Stimulated activated naive CD8-positive, alpha-beta T cell treated with anti-CD3 and anti-CD28 coated beads, Interleukin-15, amount 100 ng/mL, for 72 hours (primary cell): Measurements from ENCODE around the gene PIBF1.
"Not testable (repeated sequence)": the region's sequence is repeated elsewhere in the genome, so short reads cannot be mapped to it uniquely, and the experiment has no call there.

Experiments
- ATAC-seq: fragments of 150-1000 bp; cut with Tn5 transposase; 2 replicates; pipeline ENCODE4 v1.10.0; 2021; ENCODE audit warnings: mild to moderate bottlenecking, moderate library complexity
- DNase-seq, 2 donors: peaks; one replicate each; pipeline ENCODE4 v3.0.0; 2021 to 2022
- H3K27ac Mint-ChIP-seq, 2 donors: one replicate each; pipeline ENCODE4 v1.8.0; 2022; ENCODE audit warnings: mild to moderate bottlenecking in 2 of 2, mixed read lengths in 2 of 2, moderate library complexity in 2 of 2
- H3K27me3 Mint-ChIP-seq: one replicate; pipeline ENCODE4 v1.8.0; 2022; ENCODE audit warnings: mixed read lengths
- H3K4me1 Mint-ChIP-seq: one replicate; pipeline ENCODE4 v1.8.0; 2022; ENCODE audit warnings: mild to moderate bottlenecking, mixed read lengths
- H3K4me3 Mint-ChIP-seq, 2 donors: one replicate each; pipeline ENCODE4 v1.8.0; 2022; ENCODE audit warnings: mild to moderate bottlenecking in 2 of 2, mixed read lengths in 2 of 2, moderate library complexity in 1 of 2
- H3K9me3 Mint-ChIP-seq, 2 donors: one replicate each; pipeline ENCODE4 v1.8.0; 2022; ENCODE audit warnings: mixed read lengths in 2 of 2

The PIBF1 gene

GRCh38 chr13:72864142-72865011 lies 82.4 kb downstream of the PIBF1 start:
- H3K4me3 Mint-ChIP-seq: no peak overlapping the region
- no peaks in the 10 kb centered on the region for H3K9me3 Mint-ChIP-seq
- H3K4me1 Mint-ChIP-seq: peaks cover 11% of the 10 kb centered on the region
- peak; percentile 66 for ATAC-seq
- no peaks in the 10 kb centered on the region for H3K27me3 Mint-ChIP-seq
- DNase-seq: no peak
- H3K27ac Mint-ChIP-seq: peak overlapping the region in 1 of 2 donors; percentile 72

GRCh38 chr13:72868229-72868628 lies 86.3 kb downstream of the PIBF1 start:
- Mint-ChIP-seq H3K27ac (no peak overlapping the region), H3K9me3 (no peaks in the 10 kb centered on the region), H3K4me3 (no peak overlapping the region), H3K27me3 (no peaks in the 10 kb centered on the region), H3K4me1 (peaks cover 11% of the 10 kb centered on the region)
- no peak for DNase-seq
- no peak for ATAC-seq

- H3K9me3 Mint-ChIP-seq: peaks cover 5% of the 10 kb centered on the region in 2 donors
- no peaks in the 10 kb centered on the region for H3K4me1 Mint-ChIP-seq
- H3K4me3 Mint-ChIP-seq: no peak overlapping the region
- no peaks in the 10 kb centered on the region for H3K27me3 Mint-ChIP-seq
- no peak for DNase-seq
- ATAC-seq: no peak
- H3K27ac Mint-ChIP-seq: no peak overlapping the region
Measured at GRCh38 chr13:72875233-72875632, 93.3 kb downstream of the PIBF1 start.

- H3K4me1 Mint-ChIP-seq: no peaks in the 10 kb centered on the region
- H3K4me3 Mint-ChIP-seq: no peak overlapping the region
- ATAC-seq: no peak
- no peak for DNase-seq
- no peaks in the 10 kb centered on the region for H3K27me3 Mint-ChIP-seq
- H3K9me3 Mint-ChIP-seq: peaks cover 0 to 7% of the 10 kb centered on the region in 2 donors
- no peak overlapping the region for H3K27ac Mint-ChIP-seq
Measured at GRCh38 chr13:72884101-72884500, 102.2 kb downstream of the PIBF1 start.

GRCh38 chr13:72886272-72887067 lies 104.5 kb downstream of the PIBF1 start:
- H3K27me3 Mint-ChIP-seq: no peaks in the 10 kb centered on the region
- H3K27ac Mint-ChIP-seq: no peak overlapping the region
- no peak overlapping the region for H3K4me3 Mint-ChIP-seq
- ATAC-seq: no peak
- H3K4me1 Mint-ChIP-seq: no peaks in the 10 kb centered on the region
- H3K9me3 Mint-ChIP-seq: peaks cover 0 to 4% of the 10 kb centered on the region in 2 donors
- DNase-seq: no peak

- H3K4me3 Mint-ChIP-seq: no peak overlapping the region
- H3K9me3 Mint-ChIP-seq: no peaks in the 10 kb centered on the region
Measured at GRCh38 chr13:72889495-72889894, 107.6 kb downstream of the PIBF1 start.

GRCh38 chr13:72890546-72890945 lies 108.6 kb downstream of the PIBF1 start:
- Mint-ChIP-seq H3K4me3 (no peak overlapping the region), H3K9me3 (no peaks in the 10 kb centered on the region), H3K4me1 (no peaks in the 10 kb centered on the region), H3K27me3 (no peaks in the 10 kb centered on the region), H3K27ac (no peak overlapping the region)
- ATAC-seq (no peak), DNase-seq (no peak)

More at GRCh38 chr13:72889495-72889894, 107.6 kb downstream of the PIBF1 start:
- ATAC-seq (no peak), DNase-seq (no peak)
- Mint-ChIP-seq H3K27ac (no peak overlapping the region), H3K4me1 (no peaks in the 10 kb centered on the region), H3K27me3 (no peaks in the 10 kb centered on the region)

GRCh38 chr13:72891423-72891822 lies 109.5 kb downstream of the PIBF1 start:
- Mint-ChIP-seq H3K27me3 (no peaks in the 10 kb centered on the region), H3K9me3 (peaks cover 0 to 2% of the 10 kb centered on the region in 2 donors), H3K4me1 (no peaks in the 10 kb centered on the region), H3K27ac (no peak overlapping the region), H3K4me3 (no peak overlapping the region)
- no peak for ATAC-seq
- no peak for DNase-seq

- Mint-ChIP-seq H3K9me3 (peaks cover 13 to 17% of the 10 kb centered on the region in 2 donors), H3K27me3 (no peaks in the 10 kb centered on the region), H3K4me3 (no peak overlapping the region), H3K27ac (no peak overlapping the region), H3K4me1 (no peaks in the 10 kb centered on the region)
- no peak for ATAC-seq
- DNase-seq: no peak
Measured at GRCh38 chr13:72896869-72897268, 114.9 kb downstream of the PIBF1 start.

GRCh38 chr13:72901546-72901945 lies 119.6 kb downstream of the PIBF1 start:
- H3K9me3 Mint-ChIP-seq: peaks cover 9 to 17% of the 10 kb centered on the region in 2 donors
- DNase-seq, H3K4me1 Mint-ChIP-seq, H3K27ac Mint-ChIP-seq, H3K4me3 Mint-ChIP-seq, ATAC-seq, H3K27me3 Mint-ChIP-seq: not testable (repeated sequence)

- Mint-ChIP-seq H3K4me1 (no peaks in the 10 kb centered on the region), H3K27me3 (no peaks in the 10 kb centered on the region), H3K9me3 (no peaks in the 10 kb centered on the region), H3K27ac (no peak overlapping the region), H3K4me3 (no peak overlapping the region)
- ATAC-seq (no peak), DNase-seq (no peak)
Measured at GRCh38 chr13:72908416-72908815, 126.5 kb downstream of the PIBF1 start.

GRCh38 chr13:72911981-72912380 lies 130.0 kb downstream of the PIBF1 start:
- Mint-ChIP-seq H3K27me3 (no peaks in the 10 kb centered on the region), H3K9me3 (no peaks in the 10 kb centered on the region), H3K4me3 (no peak overlapping the region), H3K27ac (no peak overlapping the region), H3K4me1 (no peaks in the 10 kb centered on the region)
- ATAC-seq (no peak), DNase-seq (no peak)

GRCh38 chr13:72920097-72920496 lies 138.2 kb downstream of the PIBF1 start:
- no peak overlapping the region for H3K4me3 Mint-ChIP-seq
- H3K9me3 Mint-ChIP-seq: no peaks in the 10 kb centered on the region
- ATAC-seq: no peak
- no peak overlapping the region for H3K27ac Mint-ChIP-seq
- H3K27me3 Mint-ChIP-seq: no peaks in the 10 kb centered on the region
- DNase-seq: no peak
- peaks cover 6% of the 10 kb centered on the region for H3K4me1 Mint-ChIP-seq

GRCh38 chr13:72931311-72931710 lies 149.4 kb downstream of the PIBF1 start:
- no peaks in the 10 kb centered on the region for H3K4me1 Mint-ChIP-seq
- H3K4me3 Mint-ChIP-seq: no peak overlapping the region
- ATAC-seq (no peak), DNase-seq (no peak)
- H3K9me3 Mint-ChIP-seq: no peaks in the 10 kb centered on the region
- no peaks in the 10 kb centered on the region for H3K27me3 Mint-ChIP-seq
- H3K27ac Mint-ChIP-seq: no peak overlapping the region

- Mint-ChIP-seq H3K27me3 (no peaks in the 10 kb centered on the region), H3K4me1 (no peaks in the 10 kb centered on the region), H3K27ac (no peak overlapping the region), H3K4me3 (no peak overlapping the region), H3K9me3 (no peaks in the 10 kb centered on the region)
- no peak for DNase-seq
- ATAC-seq: no peak
Measured at GRCh38 chr13:72932250-72932649, 150.3 kb downstream of the PIBF1 start.

GRCh38 chr13:72946267-72946666 lies 164.3 kb downstream of the PIBF1 start:
- not testable (repeated sequence) for H3K4me3 Mint-ChIP-seq, ATAC-seq, H3K27ac Mint-ChIP-seq, DNase-seq, H3K4me1 Mint-ChIP-seq, H3K27me3 Mint-ChIP-seq
- peaks cover 7 to 12% of the 10 kb centered on the region in 2 donors for H3K9me3 Mint-ChIP-seq
